Peyer's patch (tissue), 4 donors: ENCODE results near the gene SUGCT. TPM values are rescaled to one million over a fixed set of nuclear protein-coding genes. Genes with fewer than 3 reads are reported as not detected.

Experiments used
- DNase-seq, 3 donors: peaks; one replicate each; pipeline ENCODE4 v3.0.0-alpha.2; 2017 to 2019
- H3K27ac ChIP-seq, 4 donors: fragments of 200-600 bp; sonication (generic); one replicate each; pipeline ENCODE4 v1.5.1; 2016 to 2019
- H3K27me3 ChIP-seq, 2 donors: fragments of 200-600 bp; sonication (generic); one replicate each; pipeline ENCODE4 v1.5.1; 2019
- H3K36me3 ChIP-seq, 3 donors: fragments of 200-600 bp; sonication (generic); one replicate each; pipeline ENCODE4 v1.5.1; 2016 to 2019
- H3K4me1 ChIP-seq, 4 donors: fragments of 200-600 bp; sonication (generic); one replicate each; pipeline ENCODE4 v1.5.1; 2016 to 2019
- H3K4me3 ChIP-seq, 4 donors: fragments of 200-600 bp; sonication (generic); 1 replicate in 3 of 4; 2 replicates in 1 of 4; pipeline ENCODE4 v1.5.1; 2016 to 2019; ENCODE audit warnings: mild to moderate bottlenecking in 1 of 4
- H3K9me3 ChIP-seq, 4 donors: fragments of 200-600 bp; sonication (generic); one replicate each; pipeline ENCODE4 v1.5.1; 2016 to 2019; ENCODE audit warnings: mild to moderate bottlenecking in 1 of 4
- CTCF ChIP-seq, 6 experiments: fragments of 450-650 bp in 4 of 6; fragments of 200-600 bp in 2 of 6; sonication (generic) in 1 of 6; IDR thresholded peaks; one replicate each; pipeline ENCODE4 v1.5.1; 2017 to 2019; ENCODE audit warnings: antibody characterized with exemption in 6 of 6, mild to moderate bottlenecking in 3 of 6, moderate library complexity in 1 of 6
- POLR2A ChIP-seq, 2 donors: fragments of 450-650 bp; IDR thresholded peaks; one replicate each; pipeline ENCODE4 v1.5.1; 2017; ENCODE audit warnings: antibody characterized with exemption in 2 of 2, mild to moderate bottlenecking in 2 of 2, moderate library complexity in 2 of 2
- total RNA-seq, 4 donors: library from RNA; depleted of rRNA; stranded (reverse); fragments of >200 nt; gene quantifications; one replicate each; pipeline ENCODE4 v1.1.0, GENCODE V29; 2016

The SUGCT gene
- total RNA-seq, 4 donors from 2014 or later = 6.4 to 8.9 (median 8.3) TPM; not detected in 1

- Histone ChIP-seq H3K4me3 (no peak overlapping the region), H3K36me3 (no peaks in the 10 kb centered on the region), H3K27me3 (no peaks in the 10 kb centered on the region), H3K27ac (no peak overlapping the region), H3K4me1 (no peaks in the 10 kb centered on the region), H3K9me3 (no peaks in the 10 kb centered on the region)
- TF ChIP-seq POLR2A (IDR thresholded peaks at IDR 0.05) = no peak
- no peak for TF ChIP-seq CTCF (IDR thresholded peaks at IDR 0.05)
- DNase-seq = no peak
Measured at GRCh38 chr7:40425696-40426095, 290.9 kb downstream of the SUGCT start.

- no peaks in the 10 kb centered on the region for H3K36me3 ChIP-seq
- no peaks in the 10 kb centered on the region for H3K27me3 ChIP-seq
- H3K4me3 ChIP-seq = no peak overlapping the region
- no peaks in the 10 kb centered on the region for H3K9me3 ChIP-seq
- DNase-seq = no peak
- no peaks in the 10 kb centered on the region for H3K4me1 ChIP-seq
- TF ChIP-seq POLR2A (IDR thresholded peaks at IDR 0.05) (no peak), CTCF (IDR thresholded peaks at IDR 0.05) (no peak)
- no peak overlapping the region for H3K27ac ChIP-seq
Measured at GRCh38 chr7:40428421-40428820, 293.6 kb downstream of the SUGCT start.

- no peak overlapping the region for H3K4me3 ChIP-seq
- no peaks in the 10 kb centered on the region for H3K36me3 ChIP-seq
Measured at GRCh38 chr7:40429826-40430225, 295.0 kb downstream of the SUGCT start.

GRCh38 chr7:40432046-40432445 lies 297.2 kb downstream of the SUGCT start:
- Histone ChIP-seq H3K36me3 (no peaks in the 10 kb centered on the region), H3K4me1 (no peaks in the 10 kb centered on the region), H3K4me3 (no peak overlapping the region), H3K27ac (no peak overlapping the region), H3K9me3 (no peaks in the 10 kb centered on the region), H3K27me3 (no peaks in the 10 kb centered on the region)
- TF ChIP-seq POLR2A (IDR thresholded peaks at IDR 0.05) (no peak), CTCF (IDR thresholded peaks at IDR 0.05) (no peak)
- no peak for DNase-seq

More at GRCh38 chr7:40429826-40430225, 295.0 kb downstream of the SUGCT start:
- TF ChIP-seq POLR2A (IDR thresholded peaks at IDR 0.05) = no peak
- Histone ChIP-seq H3K27me3 (no peaks in the 10 kb centered on the region), H3K4me1 (no peaks in the 10 kb centered on the region), H3K27ac (no peak overlapping the region), H3K9me3 (no peaks in the 10 kb centered on the region)
- no peak for DNase-seq

- Histone ChIP-seq H3K4me1 (no peaks in the 10 kb centered on the region), H3K27ac (no peak overlapping the region), H3K27me3 (no peaks in the 10 kb centered on the region), H3K4me3 (no peak overlapping the region), H3K9me3 (peaks cover 0 to 7% (median 0%) of the 10 kb centered on the region in 4 donors), H3K36me3 (no peaks in the 10 kb centered on the region)
- TF ChIP-seq CTCF (IDR thresholded peaks at IDR 0.05) (no peak), POLR2A (IDR thresholded peaks at IDR 0.05) (no peak)
- DNase-seq = no peak
Measured at GRCh38 chr7:40436710-40437109, 301.9 kb downstream of the SUGCT start.

GRCh38 chr7:40437498-40437897 lies 302.7 kb downstream of the SUGCT start:
- peaks cover 0 to 8% (median 0%) of the 10 kb centered on the region in 4 donors for H3K9me3 ChIP-seq
- no peaks in the 10 kb centered on the region for H3K27me3 ChIP-seq
- no peaks in the 10 kb centered on the region for H3K36me3 ChIP-seq
- TF ChIP-seq CTCF (IDR thresholded peaks at IDR 0.05) (no peak), POLR2A (IDR thresholded peaks at IDR 0.05) (no peak)
- no peak for DNase-seq
- H3K4me1 ChIP-seq = no peaks in the 10 kb centered on the region
- H3K27ac ChIP-seq = no peak overlapping the region
- H3K4me3 ChIP-seq = no peak overlapping the region
